LNCaP clone FGC (cell line): ENCODE results near the gene OIP5.
"Not testable (repeated sequence)": the region's sequence is repeated elsewhere in the genome, so short reads cannot be mapped to it uniquely, and the experiment has no call there.

Experiments used
- DNase-seq: peaks from one replicate; pipeline ENCODE4 v3.0.0-alpha.2; 2011; ENCODE audit warnings: low read depth
- H3K4me3 ChIP-seq: 2 replicates; pipeline ENCODE4 v1.5.1; 2011; ENCODE audit warnings: mild to moderate bottlenecking, low read depth, low read length, control low read depth
- TF ChIP-seq, protein P1 (sequence below): IDR thresholded peaks from 2 replicates; pipeline ENCODE4 v1.5.1; 2012; ENCODE audit warnings: mild to moderate bottlenecking; ENCODE audit not compliant: control insufficient read depth, insufficient read depth; ENCODE audit errors: extremely low read depth

OIP5 gene

DNA sequence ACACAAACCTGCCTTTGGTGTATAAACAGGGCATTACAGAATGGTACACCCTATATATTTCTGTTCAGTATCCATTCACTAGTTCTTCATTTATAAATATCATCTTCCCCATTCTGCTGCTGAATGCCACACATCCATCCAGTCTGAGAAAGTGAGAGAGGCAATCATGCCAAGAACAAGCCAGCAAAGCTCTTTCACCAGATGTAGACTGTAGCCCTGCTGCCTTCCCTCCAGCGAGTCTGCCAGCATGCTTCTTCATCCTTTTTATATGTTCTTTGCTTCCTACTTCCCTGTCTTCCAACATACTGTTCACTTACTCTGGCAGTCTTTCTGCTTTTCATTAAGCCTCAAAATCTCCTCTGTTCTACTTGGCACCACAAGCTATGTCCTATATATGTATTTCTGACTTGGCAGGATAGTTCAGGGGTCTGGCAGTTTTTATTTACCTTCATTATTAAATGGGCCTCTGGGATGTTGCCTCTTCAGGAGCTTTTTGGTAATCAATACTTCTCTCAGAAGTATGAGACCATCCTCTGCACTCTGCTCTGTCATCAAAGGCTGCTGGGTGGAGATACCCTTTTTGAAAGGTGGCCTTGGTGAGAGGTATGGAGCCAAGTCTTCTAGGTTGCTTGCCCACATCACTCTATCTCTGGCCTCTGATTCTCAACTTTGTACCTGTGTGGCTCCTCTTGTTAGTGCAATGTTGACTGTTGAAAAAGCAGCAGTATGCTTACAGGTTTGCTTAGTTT, 52.7 kb downstream of the OIP5 start:
- no peak overlapping the region for H3K4me3 ChIP-seq
- no peak for DNase-seq
- TF ChIP-seq, protein P1, sequence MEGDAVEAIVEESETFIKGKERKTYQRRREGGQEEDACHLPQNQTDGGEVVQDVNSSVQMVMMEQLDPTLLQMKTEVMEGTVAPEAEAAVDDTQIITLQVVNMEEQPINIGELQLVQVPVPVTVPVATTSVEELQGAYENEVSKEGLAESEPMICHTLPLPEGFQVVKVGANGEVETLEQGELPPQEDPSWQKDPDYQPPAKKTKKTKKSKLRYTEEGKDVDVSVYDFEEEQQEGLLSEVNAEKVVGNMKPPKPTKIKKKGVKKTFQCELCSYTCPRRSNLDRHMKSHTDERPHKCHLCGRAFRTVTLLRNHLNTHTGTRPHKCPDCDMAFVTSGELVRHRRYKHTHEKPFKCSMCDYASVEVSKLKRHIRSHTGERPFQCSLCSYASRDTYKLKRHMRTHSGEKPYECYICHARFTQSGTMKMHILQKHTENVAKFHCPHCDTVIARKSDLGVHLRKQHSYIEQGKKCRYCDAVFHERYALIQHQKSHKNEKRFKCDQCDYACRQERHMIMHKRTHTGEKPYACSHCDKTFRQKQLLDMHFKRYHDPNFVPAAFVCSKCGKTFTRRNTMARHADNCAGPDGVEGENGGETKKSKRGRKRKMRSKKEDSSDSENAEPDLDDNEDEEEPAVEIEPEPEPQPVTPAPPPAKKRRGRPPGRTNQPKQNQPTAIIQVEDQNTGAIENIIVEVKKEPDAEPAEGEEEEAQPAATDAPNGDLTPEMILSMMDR, result no peak

DNA sequence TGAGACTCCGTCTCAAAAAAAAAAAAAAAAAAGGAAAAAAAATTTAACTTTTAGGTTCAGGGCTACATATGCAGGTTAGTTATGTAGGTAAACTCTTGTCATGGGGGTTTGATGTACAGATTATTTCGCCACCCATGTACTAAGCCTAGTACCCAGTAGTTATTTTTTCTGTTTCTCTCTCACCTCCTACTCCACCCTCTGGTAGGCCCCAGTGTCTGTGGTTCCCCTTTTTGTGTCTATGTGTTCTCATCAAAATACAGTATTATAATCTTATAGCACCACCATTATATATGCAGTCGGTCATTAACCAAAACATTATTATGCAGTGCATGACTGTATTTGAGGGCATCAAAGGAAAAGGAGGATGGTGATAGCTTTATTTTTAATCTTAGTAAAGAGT, 54.1 kb downstream of the OIP5 start:
- no peak for DNase-seq
- TF ChIP-seq, protein P1, result no peak
- H3K4me3 ChIP-seq, result no peak overlapping the region

DNA sequence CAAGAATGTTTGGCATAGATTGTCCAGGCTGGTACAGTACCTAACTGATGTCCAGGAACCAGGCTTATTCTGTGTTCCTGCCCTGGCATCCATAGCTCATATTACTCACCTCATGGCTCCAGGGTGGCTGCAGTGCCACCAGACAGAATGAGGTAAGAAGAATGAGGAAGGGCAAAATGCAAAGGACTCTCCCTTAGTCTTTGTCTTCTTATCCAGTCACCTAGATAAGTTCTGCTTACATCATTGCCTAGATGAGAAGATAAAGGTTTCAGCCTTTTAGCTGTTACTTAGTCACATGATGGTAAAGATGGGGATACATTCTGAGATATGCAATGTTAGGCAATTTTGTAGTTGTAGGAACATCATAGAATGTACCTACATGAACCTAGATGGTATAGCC, 55.6 kb downstream of the OIP5 start:
- no peak overlapping the region for H3K4me3 ChIP-seq
- TF ChIP-seq, protein P1, result no peak
- no peak for DNase-seq

DNA sequence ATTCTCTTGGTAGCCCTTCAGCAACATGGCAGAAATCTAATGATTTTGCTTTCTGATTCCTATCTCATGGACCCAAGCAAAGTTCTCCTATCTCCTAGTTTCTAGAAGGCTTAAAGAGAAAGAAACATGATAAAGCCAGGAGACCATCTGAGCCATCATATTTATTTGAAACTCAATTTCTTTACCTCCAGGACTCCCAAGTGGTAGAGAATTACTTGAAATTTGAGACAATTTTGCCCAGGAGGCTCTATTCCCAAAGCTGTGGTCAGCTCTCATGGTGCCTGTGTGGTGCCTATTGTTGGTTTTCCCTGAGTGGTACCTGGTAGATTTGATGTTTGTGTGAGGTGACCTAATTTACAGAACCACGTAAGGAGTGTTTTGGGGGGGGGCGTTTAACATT, 62.5 kb downstream of the OIP5 start:
- TF ChIP-seq, protein P1, result no peak
- DNase-seq, result no peak
- H3K4me3 ChIP-seq, result no peak overlapping the region

DNA sequence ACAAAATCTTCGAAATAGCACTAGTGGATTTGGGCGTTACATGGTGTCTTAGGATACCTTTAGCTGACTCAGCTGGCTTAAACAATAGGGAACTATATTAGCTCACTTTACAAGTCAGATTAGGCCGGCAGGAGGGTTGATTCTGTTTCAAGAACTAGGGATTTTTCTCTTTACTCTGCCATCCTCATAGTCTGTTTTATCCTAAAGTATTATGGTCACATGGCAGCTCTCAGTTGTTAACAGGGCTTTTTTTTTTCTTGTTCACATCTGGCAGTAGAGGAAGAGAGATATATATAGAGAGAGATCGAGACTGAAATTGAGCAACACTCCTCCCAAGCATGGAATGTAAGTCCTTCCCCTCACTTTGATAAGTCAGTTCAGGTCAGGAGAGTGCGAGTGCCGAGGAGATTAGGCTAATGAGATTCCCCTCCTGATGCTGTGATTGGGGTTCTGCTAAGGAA, 68.5 kb downstream of the OIP5 start:
- DNase-seq, result no peak
- H3K4me3 ChIP-seq, result no peak overlapping the region
- TF ChIP-seq, protein P1, result no peak

DNA sequence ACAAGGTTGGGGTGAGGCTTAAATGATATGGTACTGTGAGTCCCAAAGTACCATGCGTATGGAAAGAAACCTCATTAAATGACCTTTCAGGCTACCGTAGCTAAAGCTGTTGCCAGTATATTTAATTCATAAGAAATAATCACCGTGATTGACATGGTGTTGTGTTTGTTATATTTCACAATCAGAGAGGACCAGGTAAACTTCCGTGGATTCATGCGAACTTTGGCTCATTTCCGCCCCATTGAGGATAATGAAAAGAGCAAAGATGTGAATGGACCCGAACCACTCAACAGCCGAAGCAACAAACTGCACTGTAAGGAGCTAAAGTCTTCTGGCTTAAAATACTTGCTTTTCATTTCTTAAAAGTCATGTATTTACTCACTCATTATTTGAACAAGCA, 69.8 kb downstream of the OIP5 start:
- DNase-seq, result no peak
- TF ChIP-seq, protein P1, result no peak

DNA sequence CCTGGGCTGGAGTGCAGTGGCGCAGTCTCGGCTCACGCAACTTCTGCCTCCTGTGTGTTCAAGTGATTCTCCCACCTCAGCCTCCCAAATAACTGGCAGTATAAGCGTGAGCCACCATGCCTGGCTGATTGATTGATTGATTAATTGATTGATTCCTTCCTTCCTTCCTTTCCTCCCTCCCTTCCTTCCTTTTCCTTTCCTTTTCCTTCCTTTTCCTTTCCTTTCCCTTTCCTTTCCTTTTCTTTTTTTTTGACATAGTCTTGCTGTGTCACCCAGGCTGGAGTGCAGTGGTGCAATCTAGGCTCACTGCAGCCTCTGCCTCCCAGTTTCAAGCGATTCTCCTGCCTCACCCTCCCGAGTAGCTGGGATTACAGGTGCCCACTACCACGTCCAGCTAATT, 71.5 kb downstream of the OIP5 start:
- not testable (repeated sequence) for H3K4me3 ChIP-seq, DNase-seq

More for the DNA sequence above, 69.8 kb downstream of the OIP5 start:
- no peak overlapping the region for H3K4me3 ChIP-seq
